ENCODE data around the gene CASP8AP2. TPM values are rescaled to one million over a fixed set of nuclear protein-coding genes. Genes with fewer than 3 reads are reported as not detected.

CASP8AP2 gene
- total and polyA plus RNA-seq, 2 of the 13 experiments (the other 11 are each of a cell fraction or from before 2014, with no cell fraction given), result 5.7 to 13.5 TPM

GRCh38 chr6:89819336-89820130 is 10.1 kb upstream of the CASP8AP2 start, which contains the start of gene MDN1 (continued):
- TF ChIP-seq ZSCAN25 (CRISPR knock-in tag; IDR thresholded peaks at IDR 0.05), result peak; percentile 91
- TF ChIP-seq DDIT3 (CRISPR knock-in tag; IDR thresholded peaks at IDR 0.05), result no peak
- no peak for TF ChIP-seq TCF12 (IDR thresholded peaks at IDR 0.05)
- peak; percentile 42; the same call in 1 of the 2 replicates for TF ChIP-seq TCF12 (CRISPR knock-in tag; IDR thresholded peaks at IDR 0.05)
- peak; percentile 99 for TF ChIP-seq ARID4A (CRISPR knock-in tag; IDR thresholded peaks at IDR 0.05; ENCODE audit: borderline replicate concordance)
- peak; percentile 93 for TF ChIP-seq GABPA (IDR thresholded peaks at IDR 0.05; ENCODE audit: low read depth, low read length)
- peak; percentile 98 for TF ChIP-seq GABPA (CRISPR knock-in tag; IDR thresholded peaks at IDR 0.05; ENCODE audit: low read depth)
- TF ChIP-seq ZNF382 (CRISPR knock-in tag; IDR thresholded peaks at IDR 0.05; ENCODE audit: borderline replicate concordance), result no peak
- no peak for TF ChIP-seq FOXA1 (IDR thresholded peaks at IDR 0.05)
- TF ChIP-seq FOXA1 (CRISPR knock-in tag; IDR thresholded peaks at IDR 0.05), result no peak
- no peak for TF ChIP-seq RELA (CRISPR knock-in tag; IDR thresholded peaks at IDR 0.05)
- peak; percentile 84; the same call in 1 of the 2 replicates for TF ChIP-seq ZNF670 (CRISPR knock-in tag; IDR thresholded peaks at IDR 0.05; ENCODE audit: borderline replicate concordance)
- peak; percentile 48; the same call in 1 of the 2 replicates for TF ChIP-seq RXRB (CRISPR knock-in tag; IDR thresholded peaks at IDR 0.05; ENCODE audit: borderline replicate concordance)
- peak; percentile 75 for TF ChIP-seq AGO2 (optimal IDR thresholded peaks at IDR 0.05; ENCODE audit: low read depth, low read length)
- TF ChIP-seq ZFP1 (CRISPR knock-in tag; IDR thresholded peaks at IDR 0.05), result peak; percentile 76; the same call in 1 of the 2 replicates
- no peak for TF ChIP-seq ARID3A (IDR thresholded peaks at IDR 0.05; ENCODE audit: low read depth, low read length)
- peak; percentile 71; the same call in 1 of the 2 replicates for TF ChIP-seq KDM5B (CRISPR knock-in tag; IDR thresholded peaks at IDR 0.05; ENCODE audit: borderline replicate concordance)
- no peak for TF ChIP-seq ZNF282 (IDR thresholded peaks at IDR 0.05; ENCODE audit: partially characterized antibody)
- no peak for TF ChIP-seq ZBTB44 (CRISPR knock-in tag; IDR thresholded peaks at IDR 0.05)
- TF ChIP-seq SUZ12 (IDR thresholded peaks at IDR 0.05; ENCODE audit: low read depth, low read length), result no peak
- no peak for TF ChIP-seq MTA3 (CRISPR knock-in tag; IDR thresholded peaks at IDR 0.05)
- TF ChIP-seq ZFP37 (CRISPR knock-in tag; IDR thresholded peaks at IDR 0.05; ENCODE audit: borderline replicate concordance), result no peak

All from HepG2 (cell line).